ENCODE data around the gene MRPS18A.

- TF ChIP-seq CTCF (IDR thresholded peaks at IDR 0.05), result no peak
- TF ChIP-seq POLR2A (IDR thresholded peaks at IDR 0.05), result no peak
These were observed 49.3 kb upstream of the MRPS18A start for GRCh38 chr6:43736844-43737243.

Data from vagina (tissue), 2 donors.